HG03066 (cell line): ENCODE measurements around the gene TCF4.

ENCODE experiments used
- ATAC-seq: cut with Tn5 transposase; IDR thresholded peaks from one replicate; pipeline ENCODE4 v1.9.1; 2021; ENCODE audit warnings: low read depth; ENCODE audit not compliant: unreplicated experiment

TCF4 gene

DNA sequence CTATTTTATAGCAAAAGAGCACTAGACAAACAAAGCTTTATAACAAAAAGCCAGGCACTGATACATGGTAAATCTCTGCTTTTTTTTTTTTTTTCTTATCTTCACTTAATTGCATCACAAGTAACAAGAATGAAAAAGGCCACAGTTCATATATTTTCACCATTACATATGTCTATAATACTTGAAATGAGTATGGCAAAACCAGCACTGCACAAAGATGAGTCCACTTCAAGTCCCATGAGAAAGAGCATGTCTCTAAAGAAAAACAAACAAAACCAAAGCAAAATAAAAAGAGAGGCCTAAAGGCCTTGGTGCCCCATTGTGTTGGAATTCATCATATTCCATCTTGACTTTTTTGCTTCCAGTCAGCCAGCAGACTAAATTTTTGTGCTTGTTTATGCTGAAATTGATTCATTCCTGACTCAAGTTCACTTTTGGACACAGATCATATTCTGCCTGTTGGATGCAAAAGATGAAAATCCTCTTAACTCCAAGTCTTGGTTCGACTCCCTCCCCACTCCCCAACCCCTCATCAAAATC is 363.8 kb downstream of the TCF4 start:
- no peak for ATAC-seq

DNA sequence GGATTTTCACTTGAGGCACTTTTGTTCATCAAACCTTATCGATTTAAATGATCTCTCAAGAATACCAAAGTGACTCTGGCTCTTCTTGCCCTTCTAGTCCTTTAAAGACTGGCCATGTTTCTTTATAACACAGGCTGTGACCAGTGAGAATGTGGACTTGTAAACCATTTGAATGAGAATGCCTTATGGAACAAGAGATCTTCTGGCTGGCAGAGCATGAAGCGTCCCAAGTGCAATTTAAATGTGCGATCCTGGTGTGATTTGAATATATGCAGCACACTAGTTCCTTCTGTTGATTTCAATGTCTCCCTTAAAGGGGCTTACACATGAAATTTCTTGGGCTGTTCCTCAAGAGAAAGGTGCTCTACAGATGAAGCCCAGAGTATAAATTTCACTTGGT is 366.4 kb downstream of the TCF4 start:
- ATAC-seq = no peak

DNA sequence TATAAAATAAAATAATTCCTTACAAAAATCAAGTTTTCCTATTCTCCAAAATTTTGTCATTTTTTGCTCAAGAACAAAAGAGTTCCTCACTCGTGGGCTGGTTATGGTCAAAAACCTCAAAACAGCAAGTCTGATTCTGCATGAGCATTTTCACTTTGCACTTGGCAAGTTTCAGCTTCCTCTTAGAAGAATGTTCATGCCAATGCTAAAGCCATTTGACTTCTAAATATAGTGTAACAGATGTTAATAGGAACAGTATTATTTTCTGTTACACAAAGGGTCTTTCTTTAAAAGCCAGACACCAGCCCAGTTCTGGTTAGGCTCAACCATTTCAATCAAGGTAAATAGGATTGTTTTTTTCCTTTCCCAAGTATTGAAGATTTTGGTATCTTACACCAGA is 367.5 kb downstream of the TCF4 start:
- peak; percentile 75 for ATAC-seq

GRCh38 chr18:55219823-55220222 is 368.2 kb downstream of the TCF4 start:
- ATAC-seq = no peak

GRCh38 chr18:55219059-55219458 is 368.9 kb downstream of the TCF4 start:
- ATAC-seq = no peak

GRCh38 chr18:55214969-55215368 is 373.0 kb downstream of the TCF4 start:
- no peak for ATAC-seq

DNA sequence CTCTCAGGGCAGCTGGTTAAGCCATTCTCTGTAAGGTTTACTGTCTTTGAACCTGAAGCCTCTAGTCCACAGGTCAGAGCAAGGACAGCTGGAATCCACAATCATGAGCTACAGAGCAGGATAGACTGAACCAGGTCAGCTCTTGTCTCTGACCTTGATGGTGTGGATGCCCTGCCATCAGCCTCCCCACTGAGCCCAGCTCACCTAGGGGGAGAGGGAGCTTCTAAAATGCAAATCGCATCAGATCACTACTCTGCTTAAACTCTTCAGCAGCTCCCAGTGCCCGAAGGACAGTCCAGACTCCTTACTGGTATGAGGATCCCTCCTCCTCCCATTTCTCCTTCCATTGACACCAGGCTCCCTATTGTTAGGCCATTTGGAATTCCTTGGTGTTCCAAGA is 373.5 kb downstream of the TCF4 start:
- no peak for ATAC-seq

DNA sequence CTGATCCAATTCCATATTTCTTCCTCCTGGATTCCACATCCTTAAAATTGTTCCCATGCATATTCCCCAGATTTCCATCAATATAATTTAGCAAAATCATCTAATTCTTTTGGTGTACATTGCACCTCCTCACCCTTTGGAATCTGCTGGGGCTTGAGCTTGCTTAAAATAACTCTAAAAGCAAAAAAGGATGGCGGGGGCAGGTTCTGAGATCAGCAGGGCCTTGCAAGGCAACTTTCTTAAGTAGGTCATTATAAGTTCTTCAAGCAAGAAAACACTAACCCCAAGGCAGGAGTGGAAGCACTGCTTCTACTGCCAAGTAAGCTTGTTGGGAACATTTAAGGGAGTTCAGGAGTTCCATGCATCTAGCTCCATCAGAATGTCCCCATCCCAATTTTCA is 374.4 kb downstream of the TCF4 start:
- no peak for ATAC-seq

GRCh38 chr18:55206927-55207326 is 381.1 kb downstream of the TCF4 start:
- no peak for ATAC-seq

DNA sequence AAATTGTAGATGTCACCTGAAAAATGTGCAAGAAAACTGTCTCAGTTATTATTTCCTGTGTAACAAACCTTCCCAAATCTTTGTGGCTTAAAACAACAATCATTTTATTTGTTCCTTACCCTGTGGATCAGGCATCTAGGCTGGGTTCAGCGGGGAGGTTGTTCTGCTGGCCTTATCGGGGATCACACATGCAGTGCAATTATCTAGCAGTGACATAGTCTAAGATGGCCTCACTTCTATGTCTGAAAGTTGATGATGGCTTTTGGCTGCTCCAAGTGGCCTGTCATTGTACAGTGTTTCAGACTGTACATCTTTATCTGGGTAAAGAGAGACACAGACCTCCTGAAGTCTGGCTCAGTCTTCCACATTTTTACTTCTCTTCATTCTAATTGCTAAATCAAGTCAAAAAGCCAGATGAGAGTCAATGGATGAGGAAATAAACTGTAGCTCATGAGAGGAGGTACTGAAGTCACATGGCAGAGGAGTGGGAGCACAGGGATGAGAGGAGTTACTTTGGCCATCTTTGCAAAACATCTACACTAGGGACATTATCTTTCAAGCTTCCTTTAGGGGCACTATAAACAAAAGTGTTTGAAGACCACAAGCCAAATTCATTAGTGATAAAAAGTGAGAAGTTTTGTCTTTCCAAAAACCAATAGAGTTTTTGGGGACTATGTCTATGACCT is 385.6 kb downstream of the TCF4 start:
- ATAC-seq = no peak

DNA sequence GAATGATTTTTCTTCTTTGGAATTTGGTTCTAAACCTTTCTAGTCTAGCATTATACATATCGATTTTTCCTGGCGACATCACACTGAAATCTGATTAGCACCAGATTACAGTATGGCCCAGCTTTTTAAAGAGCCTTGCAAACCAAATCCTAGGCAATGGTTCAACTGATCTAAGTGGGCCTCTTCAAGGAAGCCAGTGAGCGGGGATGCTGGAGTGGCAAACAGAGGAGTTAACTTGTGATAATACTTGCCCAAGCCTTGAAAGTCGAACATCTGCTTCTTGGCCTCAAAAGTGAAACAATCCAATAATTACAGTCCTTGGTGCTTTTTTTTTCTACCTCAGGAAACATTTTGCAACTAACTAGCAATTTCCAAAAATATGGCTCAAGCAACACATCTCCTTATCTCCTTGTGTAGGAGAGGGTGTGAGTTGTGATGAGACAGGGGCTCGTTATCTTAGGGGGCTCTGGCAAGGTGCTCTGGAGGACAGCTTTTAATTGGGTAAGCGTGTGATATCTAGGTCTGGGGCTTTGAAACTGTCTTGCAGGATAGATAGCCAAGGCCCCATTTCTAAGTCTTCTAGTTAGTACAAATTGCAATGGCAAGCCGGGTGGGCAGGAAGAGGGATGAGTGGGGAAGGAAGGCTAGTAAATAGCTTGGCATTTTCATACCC is 388.6 kb downstream of the TCF4 start:
- ATAC-seq = no peak

DNA sequence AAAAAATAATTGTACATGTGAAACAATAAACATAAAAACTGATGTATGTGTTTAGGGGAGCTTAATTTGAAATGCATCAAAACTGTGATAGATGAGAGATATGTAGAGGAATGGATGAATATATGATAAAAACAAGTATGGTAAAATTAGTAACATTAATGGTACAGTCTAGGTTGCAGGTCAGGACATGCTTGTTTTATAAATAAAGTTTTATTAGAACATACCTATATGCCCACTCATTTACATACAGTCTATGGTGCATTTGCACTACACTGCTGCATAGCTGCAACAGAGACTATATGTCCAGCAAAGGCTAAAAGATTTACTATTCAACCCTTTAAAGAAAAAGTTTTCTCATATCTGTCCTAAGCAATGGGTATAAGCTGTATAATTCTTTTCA is 392.1 kb downstream of the TCF4 start:
- ATAC-seq = no peak

DNA sequence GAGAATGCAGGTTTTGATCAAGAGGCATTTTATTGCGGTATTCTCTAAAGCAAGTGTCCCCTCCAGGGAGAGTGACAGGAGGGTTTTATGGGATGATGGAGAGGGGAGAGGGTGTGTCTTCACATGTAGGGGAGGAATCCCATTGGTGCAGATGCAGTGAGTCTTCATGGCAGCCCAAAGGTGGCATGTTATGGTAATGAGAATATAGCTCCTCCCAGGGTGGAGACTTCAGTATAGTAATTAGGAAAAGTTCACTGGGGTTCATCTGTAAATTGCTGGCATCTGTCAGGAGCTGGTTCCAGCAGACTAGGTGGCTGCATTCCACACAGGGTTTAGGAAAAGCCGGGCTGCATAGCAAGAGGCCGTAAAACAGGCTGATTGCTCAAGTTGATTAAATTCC is 398.0 kb downstream of the TCF4 start:
- no peak for ATAC-seq

DNA sequence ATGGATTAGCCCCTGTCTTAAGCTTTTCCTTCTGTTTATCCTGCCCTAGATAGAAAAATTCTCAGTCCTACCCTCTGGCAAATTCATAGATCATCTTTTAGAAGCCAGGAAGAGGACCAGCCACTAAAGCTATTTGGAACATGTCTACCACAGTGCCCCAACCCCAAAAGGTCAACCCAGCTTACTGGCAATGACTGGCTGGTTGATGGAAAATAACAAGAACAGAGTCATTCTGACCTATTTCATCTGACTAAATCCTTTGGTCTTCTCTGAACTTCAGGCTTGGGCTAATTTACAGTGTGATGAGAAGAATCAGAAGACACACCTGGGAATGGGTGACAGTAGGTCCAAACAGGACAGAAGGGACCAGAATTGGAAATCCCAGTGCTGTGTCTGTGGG is 401.4 kb downstream of the TCF4 start:
- ATAC-seq = no peak

DNA sequence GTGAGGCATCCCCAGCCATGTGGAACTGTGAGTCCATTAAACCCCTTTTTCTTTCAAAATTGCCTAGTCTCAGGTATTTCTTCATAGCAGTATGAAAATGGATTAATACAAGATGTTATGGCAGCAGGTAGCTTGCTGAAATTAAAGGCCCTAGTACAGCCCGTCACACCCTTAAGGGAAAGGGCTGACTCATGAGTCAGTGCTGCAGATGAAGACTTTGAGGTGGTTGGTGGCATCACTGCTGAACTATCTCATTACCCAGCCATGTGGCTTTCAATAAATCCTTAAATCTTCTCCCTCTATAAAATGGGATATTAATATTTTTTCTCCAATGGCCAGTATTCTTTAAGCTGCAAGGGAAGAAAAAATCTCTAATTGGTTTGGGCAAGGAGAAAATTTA is 402.6 kb downstream of the TCF4 start:
- ATAC-seq = no peak

DNA sequence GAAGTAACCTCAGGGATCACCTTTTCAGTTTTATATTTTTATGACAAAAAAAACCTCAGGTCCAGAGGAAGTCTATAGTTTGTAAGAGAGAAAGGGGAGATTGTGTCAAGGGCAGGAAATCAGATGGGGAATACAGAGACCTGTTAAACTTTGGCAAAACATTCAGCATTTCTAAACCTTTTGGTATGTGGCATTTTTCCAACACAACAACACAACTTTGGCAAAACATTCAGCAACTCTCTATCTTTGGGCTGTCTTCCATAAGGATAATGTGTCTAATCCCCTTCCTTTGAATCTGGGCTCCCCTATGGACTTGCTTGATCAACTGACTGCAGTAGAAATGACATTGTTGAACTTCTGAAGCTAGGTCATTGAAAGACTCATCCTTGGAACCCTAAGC is 408.2 kb downstream of the TCF4 start:
- no peak for ATAC-seq

- ATAC-seq = no peak
Measured at GRCh38 chr18:55179425-55179824, 408.6 kb downstream of the TCF4 start.

DNA sequence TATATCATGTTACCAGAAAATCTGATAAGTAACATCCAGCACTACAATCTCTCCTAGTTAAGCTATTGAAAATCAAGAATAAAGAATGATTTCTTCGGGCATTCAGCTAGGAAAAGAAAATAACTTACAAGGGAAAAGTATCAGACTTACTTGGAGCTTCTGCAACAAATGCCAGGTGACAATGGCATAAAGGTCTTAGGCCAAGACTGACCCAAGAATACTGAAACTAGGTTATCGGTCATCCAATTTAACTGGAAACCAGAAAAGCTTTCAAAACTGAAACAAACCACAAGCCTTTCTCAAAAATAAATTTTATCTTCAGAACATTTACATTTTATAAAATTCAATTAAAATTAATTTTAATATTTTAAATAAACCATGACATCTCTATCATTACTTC is 414.7 kb downstream of the TCF4 start:
- ATAC-seq = no peak
